GM12892 (cell line): ENCODE results near the gene SRI.

Experiments
- POLR2A ChIP-seq: IDR thresholded peaks from 2 replicates; pipeline ENCODE4 v1.6.1; 2011; ENCODE audit warnings: low read depth, low read length, control low read depth
- POLR2AphosphoS5 ChIP-seq: IDR thresholded peaks from 2 replicates; pipeline ENCODE4 v1.6.1; 2011; ENCODE audit warnings: low read depth, low read length, control low read depth
- TAF1 ChIP-seq: IDR thresholded peaks from 2 replicates; pipeline ENCODE4 v1.6.1; 2011; ENCODE audit warnings: low read depth, mild to moderate bottlenecking, control low read depth, low read length, borderline replicate concordance

GRCh38 chr7:88233828-88234227 lies 14.0 kb upstream of the SRI start:
- TF ChIP-seq POLR2AphosphoS5 = no peak
- TF ChIP-seq POLR2A = no peak
- TF ChIP-seq TAF1 = no peak
